NCI-H510A (cell line): ENCODE measurements around the gene SORBS1.
"Not testable (repeated sequence)": the region's sequence is repeated elsewhere in the genome, so short reads cannot be mapped to it uniquely, and the experiment has no call there.

ENCODE experiments used
- DNase-seq: peaks from one replicate; lab custom pipeline; 2025; lab: John Stamatoyannopoulos, UW

The SORBS1 gene

GRCh38 chr10:95388539-95388938 lies 172.6 kb downstream of the SORBS1 start:
- peak; percentile 15 for DNase-seq

DNA sequence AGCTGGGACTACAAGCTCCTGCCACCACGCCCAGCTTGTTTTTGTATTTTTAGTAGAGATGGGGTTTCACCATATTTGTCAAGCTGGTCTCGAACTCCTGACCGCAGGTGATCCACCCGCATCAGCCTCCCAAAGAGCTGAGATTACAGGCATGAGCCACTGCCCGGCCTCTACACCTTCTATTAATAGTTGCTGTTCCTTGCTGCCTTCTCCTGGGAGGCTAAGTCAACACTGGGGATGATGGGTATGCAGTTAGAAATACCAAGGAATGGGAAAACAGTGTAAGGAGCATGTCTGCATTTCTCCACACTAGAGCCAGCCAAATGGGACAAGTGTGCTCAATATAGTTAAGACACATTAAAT lies 173.1 kb downstream of the SORBS1 start:
- DNase-seq: no peak

- no peak for DNase-seq
Measured at GRCh38 chr10:95384011-95384704, 177.0 kb downstream of the SORBS1 start.

DNA sequence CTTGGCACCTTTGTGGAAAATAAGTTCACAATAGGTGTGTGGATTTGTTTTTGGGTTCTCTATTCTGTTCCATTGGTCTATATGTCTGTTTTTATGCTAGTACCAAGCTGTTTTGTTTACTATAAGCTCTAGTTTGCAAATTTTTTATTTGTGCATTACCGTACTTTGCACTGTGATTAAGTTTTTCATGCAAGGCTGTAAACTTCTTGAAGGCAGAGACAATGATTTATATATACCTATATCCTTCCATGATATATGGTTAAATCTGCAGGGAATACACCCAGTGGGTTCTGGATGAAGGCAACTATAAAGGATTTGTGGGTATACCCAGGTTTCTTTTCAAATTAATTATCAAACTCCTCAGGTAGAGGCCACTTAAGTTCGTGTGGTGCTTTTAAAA lies 178.6 kb downstream of the SORBS1 start:
- no peak for DNase-seq

- no peak for DNase-seq
Measured at GRCh38 chr10:95382174-95382573, 179.0 kb downstream of the SORBS1 start.

GRCh38 chr10:95377950-95378349 lies 183.2 kb downstream of the SORBS1 start:
- DNase-seq: no peak

DNA sequence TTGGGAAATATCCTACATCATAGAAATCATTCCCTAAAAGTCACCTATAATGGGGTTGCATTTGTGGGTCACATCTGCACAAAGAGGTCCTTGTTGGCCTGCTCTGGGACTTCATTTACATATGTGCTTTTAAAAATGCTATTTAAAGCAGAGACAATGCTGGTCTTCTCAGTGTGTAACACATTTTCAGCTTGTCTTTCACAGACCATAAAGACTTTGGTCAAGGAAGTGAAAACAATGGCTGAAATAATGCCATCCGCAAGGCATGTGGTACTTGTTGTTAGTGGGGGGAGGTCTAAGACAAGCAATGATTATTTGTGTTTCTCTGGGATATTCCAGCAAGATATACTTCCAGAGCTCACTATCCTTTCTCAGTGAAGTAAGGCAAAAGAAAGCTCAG lies 185.8 kb downstream of the SORBS1 start:
- DNase-seq: no peak

GRCh38 chr10:95374597-95375209 lies 186.5 kb downstream of the SORBS1 start:
- peak; percentile 50 for DNase-seq

- no peak for DNase-seq
Measured at GRCh38 chr10:95373660-95374059, 187.5 kb downstream of the SORBS1 start.

DNA sequence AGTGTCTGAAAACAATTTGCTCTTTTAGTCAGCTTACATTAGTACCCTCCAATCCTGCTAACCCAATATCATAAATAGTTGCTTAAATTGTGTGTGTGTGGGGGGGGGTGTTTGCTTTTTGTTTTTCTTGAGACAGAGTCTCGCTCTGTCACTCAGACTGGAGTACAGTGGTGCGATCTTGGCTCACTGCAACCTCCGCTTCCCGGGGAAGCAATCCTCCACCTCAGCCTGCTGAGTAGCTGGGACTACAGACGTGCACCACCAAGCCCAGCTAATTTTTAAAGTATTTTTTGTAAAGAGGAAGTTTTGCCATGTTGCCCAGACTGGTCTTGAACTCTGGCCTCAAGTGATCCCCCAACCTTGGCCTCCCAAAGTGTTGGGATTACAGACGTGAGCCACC lies 196.8 kb downstream of the SORBS1 start:
- no peak for DNase-seq

DNA sequence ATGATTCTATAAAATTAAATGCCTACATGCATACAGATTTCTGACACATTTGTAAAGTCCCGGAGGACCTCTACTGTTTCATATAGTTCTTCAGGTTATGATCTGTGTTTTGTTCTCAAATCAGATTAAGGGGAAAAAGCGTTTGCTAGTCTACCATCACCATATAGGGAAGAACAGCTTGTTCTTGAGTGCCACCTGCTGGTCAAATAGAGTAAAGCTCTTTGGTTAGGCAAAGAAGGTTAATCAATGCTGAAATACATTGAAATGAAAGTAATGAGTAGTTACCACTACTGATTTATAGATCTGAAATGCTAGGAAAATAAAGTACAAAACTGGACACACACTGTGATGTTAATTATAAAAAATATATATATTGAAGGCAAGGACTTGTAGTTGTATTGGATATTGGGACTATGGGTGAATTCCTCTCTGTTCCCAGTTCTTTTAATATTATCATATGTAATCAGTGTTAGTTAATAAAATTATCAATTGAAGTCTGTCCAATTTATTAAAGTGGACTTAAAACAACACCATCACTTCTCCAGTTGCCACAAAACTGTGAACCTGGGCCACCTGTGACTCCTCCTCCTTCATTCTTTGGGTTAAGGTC lies 197.8 kb downstream of the SORBS1 start:
- DNase-seq: no peak

- DNase-seq: no peak
Measured at GRCh38 chr10:95360122-95360714, 201.0 kb downstream of the SORBS1 start.

- DNase-seq: no peak
Measured at GRCh38 chr10:95359466-95359865, 201.7 kb downstream of the SORBS1 start.

GRCh38 chr10:95356190-95356955 lies 204.8 kb downstream of the SORBS1 start:
- no peak for DNase-seq

DNA sequence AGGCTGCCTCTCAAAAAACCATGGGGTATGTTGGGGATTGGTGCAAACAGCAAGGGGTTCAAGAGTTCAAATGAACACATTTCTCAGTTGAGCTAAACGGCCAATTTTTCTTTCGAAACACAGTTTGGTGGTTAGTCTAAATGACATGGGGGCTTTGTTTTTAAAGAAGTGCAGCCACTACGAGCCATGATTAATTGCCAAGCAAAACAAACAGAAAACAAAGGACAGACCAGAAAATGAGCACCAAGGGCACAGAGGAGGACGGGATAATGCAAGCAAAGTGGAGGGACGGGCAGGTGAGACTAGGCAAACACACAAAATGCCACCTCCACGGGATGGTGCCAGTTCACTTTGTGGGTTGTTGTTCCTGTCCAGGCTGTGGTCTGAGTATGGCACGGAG lies 205.9 kb downstream of the SORBS1 start:
- DNase-seq: no peak

GRCh38 chr10:95354110-95354509 lies 207.1 kb downstream of the SORBS1 start:
- DNase-seq: no peak

DNA sequence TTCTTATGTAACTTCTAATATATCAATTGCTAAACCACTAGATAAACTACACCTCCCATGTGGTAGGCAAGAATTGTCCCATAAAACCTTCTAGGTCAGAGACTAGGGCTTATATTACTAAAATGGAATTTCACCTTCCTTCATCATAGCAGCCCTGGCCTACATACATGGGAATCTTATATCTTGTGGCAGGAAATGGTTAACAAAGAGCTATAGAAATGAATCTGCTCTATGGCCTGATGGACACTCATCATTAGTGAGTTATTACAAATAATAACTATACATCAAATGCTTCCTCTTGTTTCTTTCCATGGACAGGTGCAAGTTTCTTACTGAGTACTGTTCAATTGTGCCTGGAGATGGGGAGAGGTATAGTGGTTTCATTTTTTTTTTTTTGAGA lies 208.0 kb downstream of the SORBS1 start:
- DNase-seq: no peak

GRCh38 chr10:95352684-95353083 lies 208.5 kb downstream of the SORBS1 start:
- no peak for DNase-seq

DNA sequence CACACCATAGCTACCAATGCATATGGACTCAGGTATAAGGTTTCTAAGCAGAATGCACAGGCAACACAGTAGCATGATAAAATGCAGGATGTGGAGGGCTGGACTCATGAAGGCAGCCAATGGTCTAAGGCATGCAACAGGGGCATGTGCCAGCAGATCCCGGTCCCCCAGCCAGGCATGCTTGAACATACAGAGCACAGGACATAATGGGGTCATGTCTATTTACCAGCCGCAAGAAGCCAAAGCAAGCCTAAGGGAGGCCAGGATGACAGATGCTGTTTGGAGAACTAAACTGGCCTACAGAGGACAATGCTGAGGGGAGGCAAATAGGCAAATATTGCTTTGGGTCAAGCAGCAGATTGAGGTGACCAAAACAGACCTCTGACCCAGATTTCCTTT lies 210.3 kb downstream of the SORBS1 start:
- DNase-seq: no peak

- no peak for DNase-seq
Measured at GRCh38 chr10:95350219-95350829, 210.8 kb downstream of the SORBS1 start.

- not testable (repeated sequence) for DNase-seq
Measured at GRCh38 chr10:95347402-95347766, 213.8 kb downstream of the SORBS1 start.
